ENCODE data around the gene PAX5. TPM values are rescaled to one million over a fixed set of nuclear protein-coding genes. Genes with fewer than 3 reads are reported as not detected.

The PAX5 gene
- total RNA-seq, 1 donor from 2014 or later = 0.25 TPM

GRCh38 chr9:36905101-36906066, 128.7 kb downstream of the PAX5 start:
- H3K4me3 ChIP-seq = no peak overlapping the region
- no peak for DNase-seq (ENCODE audit: extremely low spot score in 2 of 2)
- TF ChIP-seq POLR2AphosphoS5 (IDR thresholded peaks at IDR 0.05; ENCODE audit: insufficient read depth in 1 of 2, low read depth in 1 of 2) (no peak), POLR2A (IDR thresholded peaks at IDR 0.05) (no peak)
- TF ChIP-seq, protein P1, sequence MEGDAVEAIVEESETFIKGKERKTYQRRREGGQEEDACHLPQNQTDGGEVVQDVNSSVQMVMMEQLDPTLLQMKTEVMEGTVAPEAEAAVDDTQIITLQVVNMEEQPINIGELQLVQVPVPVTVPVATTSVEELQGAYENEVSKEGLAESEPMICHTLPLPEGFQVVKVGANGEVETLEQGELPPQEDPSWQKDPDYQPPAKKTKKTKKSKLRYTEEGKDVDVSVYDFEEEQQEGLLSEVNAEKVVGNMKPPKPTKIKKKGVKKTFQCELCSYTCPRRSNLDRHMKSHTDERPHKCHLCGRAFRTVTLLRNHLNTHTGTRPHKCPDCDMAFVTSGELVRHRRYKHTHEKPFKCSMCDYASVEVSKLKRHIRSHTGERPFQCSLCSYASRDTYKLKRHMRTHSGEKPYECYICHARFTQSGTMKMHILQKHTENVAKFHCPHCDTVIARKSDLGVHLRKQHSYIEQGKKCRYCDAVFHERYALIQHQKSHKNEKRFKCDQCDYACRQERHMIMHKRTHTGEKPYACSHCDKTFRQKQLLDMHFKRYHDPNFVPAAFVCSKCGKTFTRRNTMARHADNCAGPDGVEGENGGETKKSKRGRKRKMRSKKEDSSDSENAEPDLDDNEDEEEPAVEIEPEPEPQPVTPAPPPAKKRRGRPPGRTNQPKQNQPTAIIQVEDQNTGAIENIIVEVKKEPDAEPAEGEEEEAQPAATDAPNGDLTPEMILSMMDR (IDR thresholded peaks at IDR 0.05) = no peak
- no peak overlapping the region for H3K27ac ChIP-seq
- intact Hi-C loops (cut with DNase I) = no loop called here
- no peaks in the 10 kb centered on the region for H3K36me3 ChIP-seq
- H3K27me3 ChIP-seq = no peaks in the 10 kb centered on the region
- peaks cover 6% of the 10 kb centered on the region for H3K4me1 ChIP-seq
- H3K9me3 ChIP-seq = no peaks in the 10 kb centered on the region

DNA sequence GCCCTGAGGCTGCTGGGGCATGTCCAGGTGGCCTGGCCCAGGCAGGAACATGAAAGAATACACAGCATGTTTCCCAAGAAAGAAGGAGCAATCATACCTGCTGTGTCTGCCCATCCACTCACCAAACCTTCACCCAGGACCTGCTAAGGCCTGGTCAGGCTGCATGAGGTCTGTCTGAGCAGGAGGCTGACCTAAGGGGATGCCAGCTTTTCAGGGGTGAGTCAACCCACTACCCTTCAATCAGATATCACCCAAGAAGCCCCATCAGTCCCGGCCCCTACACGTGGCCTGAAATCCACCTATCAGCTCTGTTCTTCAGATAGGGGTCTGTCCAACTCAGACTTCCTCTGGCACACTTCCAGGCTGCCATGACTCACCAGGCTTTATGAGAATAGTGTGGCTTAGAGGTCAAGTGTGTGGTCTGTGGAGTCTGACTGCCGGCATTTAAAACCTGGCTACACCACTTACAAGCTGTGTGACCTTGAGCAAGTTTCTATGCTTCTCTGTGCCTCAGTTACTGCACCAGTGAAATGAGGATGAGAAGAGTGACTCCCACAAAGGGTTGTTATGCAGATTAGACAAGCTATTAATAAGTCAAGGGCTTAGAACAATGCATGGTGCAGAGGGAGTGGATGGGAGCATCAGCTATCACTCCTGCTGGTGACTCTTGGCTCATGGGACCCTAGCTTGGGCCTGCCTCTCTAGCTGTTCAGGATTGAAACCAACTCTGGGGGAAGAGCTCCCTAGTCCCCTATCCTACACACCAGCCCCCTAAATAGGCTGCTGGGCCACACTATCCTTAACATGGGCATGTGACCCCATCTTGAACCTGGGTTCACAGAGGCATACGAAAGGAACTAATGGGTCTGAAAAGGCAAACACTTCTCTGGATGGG, 130.3 kb downstream of the PAX5 start:
- Histone ChIP-seq H3K4me3 (no peak overlapping the region), H3K9me3 (no peaks in the 10 kb centered on the region), H3K27me3 (no peaks in the 10 kb centered on the region), H3K4me1 (peaks cover 6% of the 10 kb centered on the region), H3K36me3 (no peaks in the 10 kb centered on the region), H3K27ac (no peak overlapping the region)
- DNase-seq (ENCODE audit: extremely low spot score in 2 of 2) = no peak
- intact Hi-C loops (cut with DNase I) = no loop called here
- TF ChIP-seq POLR2AphosphoS5 (IDR thresholded peaks at IDR 0.05; ENCODE audit: insufficient read depth in 1 of 2, low read depth in 1 of 2) (no peak), POLR2A (IDR thresholded peaks at IDR 0.05) (no peak)
- TF ChIP-seq, protein P1 (IDR thresholded peaks at IDR 0.05) = no peak

GRCh38 chr9:36902861-36903524, 131.1 kb downstream of the PAX5 start:
- TF ChIP-seq, protein P1 (IDR thresholded peaks at IDR 0.05) = no peak
- DNase-seq (ENCODE audit: extremely low spot score in 2 of 2) = no peak
- Histone ChIP-seq H3K36me3 (no peaks in the 10 kb centered on the region), H3K4me3 (no peak overlapping the region), H3K27ac (no peak overlapping the region), H3K4me1 (peaks cover 6% of the 10 kb centered on the region), H3K9me3 (no peaks in the 10 kb centered on the region), H3K27me3 (no peaks in the 10 kb centered on the region)
- intact Hi-C loops (cut with DNase I) = no loop called here

DNA sequence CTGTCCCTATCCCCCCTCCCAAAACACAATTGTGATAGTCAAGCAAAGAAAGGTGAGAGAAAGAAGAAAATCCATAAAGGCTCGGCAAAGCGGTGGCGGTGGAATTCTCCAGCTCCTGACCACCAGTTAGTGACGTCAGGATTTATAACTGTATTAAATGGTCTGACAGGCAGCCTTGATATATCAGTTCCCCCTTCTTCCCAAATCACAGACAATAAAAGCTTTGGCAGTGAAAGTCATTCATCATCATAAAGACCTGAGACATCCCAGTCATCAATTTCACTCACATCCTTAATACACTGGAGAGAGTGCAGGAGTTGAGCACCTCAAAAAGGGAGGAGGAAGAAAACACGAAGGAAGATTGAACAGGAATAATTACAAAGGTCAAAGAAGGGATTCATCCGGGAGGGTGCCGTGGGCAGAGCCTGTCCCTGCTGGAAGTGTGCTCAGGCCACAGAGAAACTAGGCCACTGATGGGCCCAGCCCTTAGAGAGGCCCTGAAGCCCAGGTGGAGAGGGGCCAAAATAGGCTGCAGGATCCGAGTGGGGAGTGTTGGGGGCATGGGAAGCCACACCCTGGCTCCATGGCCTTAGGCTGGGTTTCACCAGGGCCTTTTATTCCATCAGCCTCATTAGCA, 131.9 kb downstream of the PAX5 start:
- Histone ChIP-seq H3K4me3 (no peak overlapping the region), H3K36me3 (no peaks in the 10 kb centered on the region), H3K4me1 (peaks cover 6% of the 10 kb centered on the region), H3K9me3 (no peaks in the 10 kb centered on the region), H3K27me3 (no peaks in the 10 kb centered on the region), H3K27ac (no peak overlapping the region)
- no peak for DNase-seq (ENCODE audit: extremely low spot score in 2 of 2)
- TF ChIP-seq, protein P1 (IDR thresholded peaks at IDR 0.05) = no peak
- TF ChIP-seq POLR2A (IDR thresholded peaks at IDR 0.05) (no peak), POLR2AphosphoS5 (IDR thresholded peaks at IDR 0.05; ENCODE audit: insufficient read depth in 1 of 2, low read depth in 1 of 2) (no peak)
- intact Hi-C loops (cut with DNase I) = no loop called here
